ENCODE data around the gene ITGA8.

DNA sequence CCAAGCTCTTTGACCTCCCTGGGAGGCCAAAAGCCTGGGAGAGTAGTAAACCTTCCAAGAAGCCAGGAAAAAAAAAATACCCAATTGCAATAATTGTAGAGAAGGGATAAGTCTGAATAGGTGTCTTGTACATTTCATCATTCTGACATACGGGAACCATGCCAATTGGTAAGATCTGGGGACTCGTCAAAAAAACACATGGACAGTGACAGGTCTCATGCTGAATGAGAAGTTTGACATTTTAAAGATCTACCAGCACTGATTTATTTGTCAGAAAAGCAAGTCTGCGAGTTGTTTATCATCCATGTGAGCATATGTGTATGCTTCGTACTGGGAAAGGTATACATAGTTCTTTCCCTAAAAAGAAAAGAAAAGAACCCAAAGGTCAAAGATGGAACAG lies 4.1 kb upstream of the ITGA8 start:
- TF ChIP-seq, protein P1, sequence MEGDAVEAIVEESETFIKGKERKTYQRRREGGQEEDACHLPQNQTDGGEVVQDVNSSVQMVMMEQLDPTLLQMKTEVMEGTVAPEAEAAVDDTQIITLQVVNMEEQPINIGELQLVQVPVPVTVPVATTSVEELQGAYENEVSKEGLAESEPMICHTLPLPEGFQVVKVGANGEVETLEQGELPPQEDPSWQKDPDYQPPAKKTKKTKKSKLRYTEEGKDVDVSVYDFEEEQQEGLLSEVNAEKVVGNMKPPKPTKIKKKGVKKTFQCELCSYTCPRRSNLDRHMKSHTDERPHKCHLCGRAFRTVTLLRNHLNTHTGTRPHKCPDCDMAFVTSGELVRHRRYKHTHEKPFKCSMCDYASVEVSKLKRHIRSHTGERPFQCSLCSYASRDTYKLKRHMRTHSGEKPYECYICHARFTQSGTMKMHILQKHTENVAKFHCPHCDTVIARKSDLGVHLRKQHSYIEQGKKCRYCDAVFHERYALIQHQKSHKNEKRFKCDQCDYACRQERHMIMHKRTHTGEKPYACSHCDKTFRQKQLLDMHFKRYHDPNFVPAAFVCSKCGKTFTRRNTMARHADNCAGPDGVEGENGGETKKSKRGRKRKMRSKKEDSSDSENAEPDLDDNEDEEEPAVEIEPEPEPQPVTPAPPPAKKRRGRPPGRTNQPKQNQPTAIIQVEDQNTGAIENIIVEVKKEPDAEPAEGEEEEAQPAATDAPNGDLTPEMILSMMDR (IDR thresholded peaks at IDR 0.05), result no peak
- TF ChIP-seq EZH2 (IDR thresholded peaks at IDR 0.05; ENCODE audit: borderline replicate concordance, insufficient read depth, low read depth, low read length, poor library complexity, severe bottlenecking), result no peak
